Skeletal muscle cell (primary cell): ENCODE measurements around the gene COBL.
"Not testable (repeated sequence)": the region's sequence is repeated elsewhere in the genome, so short reads cannot be mapped to it uniquely, and the experiment has no call there.

Experiments
- DNase-seq: peaks from one replicate; pipeline ENCODE4 v3.0.0-alpha.2; 2010; ENCODE audit warnings: low read depth
- H3K4me3 ChIP-seq: 2 replicates; pipeline ENCODE4 v1.5.1; 2011; ENCODE audit warnings: low read depth, mild to moderate bottlenecking, control low read depth, low read length, moderate library complexity

The COBL gene

GRCh38 chr7:51223505-51223904, 93.1 kb downstream of the COBL start:
- no peak for DNase-seq
- H3K4me3 ChIP-seq, result no peak overlapping the region

- no peak overlapping the region for H3K4me3 ChIP-seq
- no peak for DNase-seq
Measured at GRCh38 chr7:51222916-51223315, 93.7 kb downstream of the COBL start.

- H3K4me3 ChIP-seq, result no peak overlapping the region
- DNase-seq, result no peak
Measured at GRCh38 chr7:51220226-51220625, 96.4 kb downstream of the COBL start.

- no peak for DNase-seq
- no peak overlapping the region for H3K4me3 ChIP-seq
Measured at GRCh38 chr7:51219261-51219988, 97.2 kb downstream of the COBL start.

- DNase-seq, result no peak
- H3K4me3 ChIP-seq, result no peak overlapping the region
Measured at GRCh38 chr7:51217804-51218203, 98.8 kb downstream of the COBL start.

GRCh38 chr7:51214098-51214497, 102.5 kb downstream of the COBL start:
- H3K4me3 ChIP-seq, result no peak overlapping the region
- no peak for DNase-seq

GRCh38 chr7:51213618-51214017, 103.0 kb downstream of the COBL start:
- no peak for DNase-seq
- no peak overlapping the region for H3K4me3 ChIP-seq

GRCh38 chr7:51210766-51211165, 105.8 kb downstream of the COBL start:
- H3K4me3 ChIP-seq, result no peak overlapping the region
- no peak for DNase-seq

- no peak for DNase-seq
- H3K4me3 ChIP-seq, result no peak overlapping the region
Measured at GRCh38 chr7:51209426-51209825, 107.2 kb downstream of the COBL start.

GRCh38 chr7:51208125-51208524, 108.5 kb downstream of the COBL start:
- DNase-seq, H3K4me3 ChIP-seq: not testable (repeated sequence)

GRCh38 chr7:51198654-51199053, 118.0 kb downstream of the COBL start:
- H3K4me3 ChIP-seq, result no peak overlapping the region
- no peak for DNase-seq

GRCh38 chr7:51190969-51191368, 125.6 kb downstream of the COBL start:
- no peak for DNase-seq
- H3K4me3 ChIP-seq, result no peak overlapping the region

- DNase-seq, result no peak
- H3K4me3 ChIP-seq, result no peak overlapping the region
Measured at GRCh38 chr7:51189777-51190176, 126.8 kb downstream of the COBL start.

- DNase-seq, result no peak
- no peak overlapping the region for H3K4me3 ChIP-seq
Measured at GRCh38 chr7:51188987-51189386, 127.6 kb downstream of the COBL start.

- no peak for DNase-seq
- no peak overlapping the region for H3K4me3 ChIP-seq
Measured at GRCh38 chr7:51187941-51188340, 128.7 kb downstream of the COBL start.

- DNase-seq, result peak; percentile 1
- no peak overlapping the region for H3K4me3 ChIP-seq
Measured at GRCh38 chr7:51186531-51186930, 130.1 kb downstream of the COBL start.

GRCh38 chr7:51182636-51183166, 133.9 kb downstream of the COBL start:
- no peak for DNase-seq
- H3K4me3 ChIP-seq, result no peak overlapping the region

- DNase-seq, result no peak
- no peak overlapping the region for H3K4me3 ChIP-seq
Measured at GRCh38 chr7:51180092-51180491, 136.5 kb downstream of the COBL start.

GRCh38 chr7:51175992-51176388, 140.6 kb downstream of the COBL start:
- no peak for DNase-seq
- H3K4me3 ChIP-seq, result no peak overlapping the region

GRCh38 chr7:51175316-51175991, 141.2 kb downstream of the COBL start:
- no peak overlapping the region for H3K4me3 ChIP-seq
- no peak for DNase-seq

GRCh38 chr7:51165337-51165736, 151.3 kb downstream of the COBL start:
- no peak for DNase-seq
- no peak overlapping the region for H3K4me3 ChIP-seq
